ENCODE measurements around the gene HSPB2.

Gene HSPB2

GRCh38 chr11:111913031-111913861 lies 712 bp downstream of the HSPB2 start:
- DNase-seq (ENCODE audit: low read depth), result no peak
- H3K4me3 ChIP-seq (ENCODE audit: control insufficient read depth, low read depth, low read length), result peak overlapping the region; percentile 38

DNA sequence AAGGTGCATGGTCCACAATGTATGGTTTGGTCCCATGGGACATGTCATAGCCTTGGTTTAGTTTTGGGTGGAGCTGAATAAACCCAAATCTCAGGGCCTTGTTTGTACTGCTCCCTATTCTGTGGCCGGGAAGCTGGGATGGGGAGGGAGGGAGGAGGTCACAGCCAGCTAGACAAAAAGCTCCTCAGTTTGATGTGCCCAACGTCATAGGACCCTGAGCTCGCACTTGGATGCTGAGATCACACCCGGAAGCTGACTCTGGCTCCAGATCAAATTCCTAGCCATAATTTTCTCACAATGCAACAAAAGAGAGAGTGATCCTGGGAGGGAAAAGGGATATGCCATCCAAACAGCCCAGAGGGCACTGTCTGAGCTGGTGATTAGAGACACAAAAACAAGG lies 1.5 kb downstream of the HSPB2 start:
- H3K4me3 ChIP-seq (ENCODE audit: control insufficient read depth, low read depth, low read length), result no peak overlapping the region
- TF ChIP-seq, protein P1, sequence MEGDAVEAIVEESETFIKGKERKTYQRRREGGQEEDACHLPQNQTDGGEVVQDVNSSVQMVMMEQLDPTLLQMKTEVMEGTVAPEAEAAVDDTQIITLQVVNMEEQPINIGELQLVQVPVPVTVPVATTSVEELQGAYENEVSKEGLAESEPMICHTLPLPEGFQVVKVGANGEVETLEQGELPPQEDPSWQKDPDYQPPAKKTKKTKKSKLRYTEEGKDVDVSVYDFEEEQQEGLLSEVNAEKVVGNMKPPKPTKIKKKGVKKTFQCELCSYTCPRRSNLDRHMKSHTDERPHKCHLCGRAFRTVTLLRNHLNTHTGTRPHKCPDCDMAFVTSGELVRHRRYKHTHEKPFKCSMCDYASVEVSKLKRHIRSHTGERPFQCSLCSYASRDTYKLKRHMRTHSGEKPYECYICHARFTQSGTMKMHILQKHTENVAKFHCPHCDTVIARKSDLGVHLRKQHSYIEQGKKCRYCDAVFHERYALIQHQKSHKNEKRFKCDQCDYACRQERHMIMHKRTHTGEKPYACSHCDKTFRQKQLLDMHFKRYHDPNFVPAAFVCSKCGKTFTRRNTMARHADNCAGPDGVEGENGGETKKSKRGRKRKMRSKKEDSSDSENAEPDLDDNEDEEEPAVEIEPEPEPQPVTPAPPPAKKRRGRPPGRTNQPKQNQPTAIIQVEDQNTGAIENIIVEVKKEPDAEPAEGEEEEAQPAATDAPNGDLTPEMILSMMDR (IDR thresholded peaks at IDR 0.05; ENCODE audit: control insufficient read depth, insufficient read depth, low read depth, low read length, missing control alignments), result no peak
- no peak for DNase-seq (ENCODE audit: low read depth)

More at GRCh38 chr11:111913031-111913861, 712 bp downstream of the HSPB2 start:
- TF ChIP-seq, protein P1 (IDR thresholded peaks at IDR 0.05; ENCODE audit: control insufficient read depth, insufficient read depth, low read depth, low read length, missing control alignments), result no peak

GRCh38 chr11:111916768-111917167 lies 4.2 kb downstream of the HSPB2 start:
- TF ChIP-seq, protein P1 (IDR thresholded peaks at IDR 0.05; ENCODE audit: control insufficient read depth, insufficient read depth, low read depth, low read length, missing control alignments), result no peak
- DNase-seq (ENCODE audit: low read depth), result no peak
- no peak overlapping the region for H3K4me3 ChIP-seq (ENCODE audit: control insufficient read depth, low read depth, low read length)

- H3K4me3 ChIP-seq (ENCODE audit: control insufficient read depth, low read depth, low read length), result no peak overlapping the region
- TF ChIP-seq, protein P1 (IDR thresholded peaks at IDR 0.05; ENCODE audit: control insufficient read depth, insufficient read depth, low read depth, low read length, missing control alignments), result no peak
- no peak for DNase-seq (ENCODE audit: low read depth)
These were observed 4.8 kb downstream of the HSPB2 start for GRCh38 chr11:111917312-111917711.

GRCh38 chr11:111917788-111918187 lies 5.3 kb downstream of the HSPB2 start:
- TF ChIP-seq, protein P1 (IDR thresholded peaks at IDR 0.05; ENCODE audit: control insufficient read depth, insufficient read depth, low read depth, low read length, missing control alignments), result no peak
- no peak for DNase-seq (ENCODE audit: low read depth)
- no peak overlapping the region for H3K4me3 ChIP-seq (ENCODE audit: control insufficient read depth, low read depth, low read length)

DNA sequence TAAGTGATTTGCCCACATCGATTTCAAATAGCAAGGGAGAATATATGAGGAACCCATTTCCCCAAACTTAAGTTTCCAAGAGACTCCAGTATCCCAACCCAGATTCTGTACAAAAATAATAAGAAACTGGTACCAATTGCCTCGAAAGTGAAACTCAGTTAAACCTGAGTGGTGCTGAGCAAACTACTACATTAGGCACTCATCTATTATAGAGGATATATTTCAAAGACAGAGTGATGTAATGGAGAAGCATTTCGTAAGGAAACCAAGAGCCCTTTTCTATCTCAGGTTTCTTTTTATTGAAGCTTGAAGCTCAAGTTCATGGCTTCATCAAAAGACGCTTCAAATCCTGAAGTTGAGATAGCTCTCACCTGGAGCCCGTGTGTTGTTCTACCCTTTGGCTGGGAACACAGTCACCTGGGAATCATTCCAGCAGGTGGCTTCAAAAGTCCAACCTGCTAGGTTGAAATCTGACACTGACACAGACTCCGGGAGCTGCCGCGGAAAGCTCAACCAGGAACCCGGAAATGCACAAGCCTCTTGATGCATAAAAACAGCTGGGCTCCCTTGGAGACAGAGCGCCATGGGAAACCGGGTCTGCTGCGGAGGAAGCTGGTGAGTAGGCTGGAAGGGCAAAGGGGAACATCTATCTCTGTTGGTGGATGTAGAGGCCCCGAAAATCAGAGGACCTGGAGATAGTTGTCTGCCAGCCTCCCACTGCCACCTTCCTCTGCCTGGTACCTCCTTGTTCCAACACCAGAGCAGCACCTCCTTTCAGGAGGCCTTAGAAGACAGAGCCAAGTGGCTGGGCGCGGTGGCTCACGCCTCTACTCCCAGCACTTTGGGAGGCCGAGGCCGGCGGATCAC lies 6.1 kb downstream of the HSPB2 start, which contains the start of gene C11orf52:
Gene C11orf52 (plus strand): TSS at position 524 of the 867 bp plus-strand sequence. CDS start 60 bp downstream, at position 584.
- no peak within 1 kb of the TSS for H3K4me3 ChIP-seq (ENCODE audit: control insufficient read depth, low read depth, low read length)
- no peak for DNase-seq (ENCODE audit: low read depth)
- TF ChIP-seq, protein P1 (IDR thresholded peaks at IDR 0.05; ENCODE audit: control insufficient read depth, insufficient read depth, low read depth, low read length, missing control alignments), result no peak
